GM18861 (cell line): ENCODE results near the gene SYCE1.
"Not testable (repeated sequence)": the region's sequence is repeated elsewhere in the genome, so short reads cannot be mapped to it uniquely, and the experiment has no call there.

ENCODE experiments used
- ATAC-seq: cut with Tn5 transposase; IDR thresholded peaks from one replicate; pipeline ENCODE4 v1.9.1; 2021; ENCODE audit not compliant: unreplicated experiment

Gene SYCE1

GRCh38 chr10:133565441-133566294, at the start of gene SYCE1:
TSS of gene SYCE1 (minus strand) at chr10:133565583. CDS start at chr10:133565529, 54 bp downstream.
- ATAC-seq: no peak

DNA sequence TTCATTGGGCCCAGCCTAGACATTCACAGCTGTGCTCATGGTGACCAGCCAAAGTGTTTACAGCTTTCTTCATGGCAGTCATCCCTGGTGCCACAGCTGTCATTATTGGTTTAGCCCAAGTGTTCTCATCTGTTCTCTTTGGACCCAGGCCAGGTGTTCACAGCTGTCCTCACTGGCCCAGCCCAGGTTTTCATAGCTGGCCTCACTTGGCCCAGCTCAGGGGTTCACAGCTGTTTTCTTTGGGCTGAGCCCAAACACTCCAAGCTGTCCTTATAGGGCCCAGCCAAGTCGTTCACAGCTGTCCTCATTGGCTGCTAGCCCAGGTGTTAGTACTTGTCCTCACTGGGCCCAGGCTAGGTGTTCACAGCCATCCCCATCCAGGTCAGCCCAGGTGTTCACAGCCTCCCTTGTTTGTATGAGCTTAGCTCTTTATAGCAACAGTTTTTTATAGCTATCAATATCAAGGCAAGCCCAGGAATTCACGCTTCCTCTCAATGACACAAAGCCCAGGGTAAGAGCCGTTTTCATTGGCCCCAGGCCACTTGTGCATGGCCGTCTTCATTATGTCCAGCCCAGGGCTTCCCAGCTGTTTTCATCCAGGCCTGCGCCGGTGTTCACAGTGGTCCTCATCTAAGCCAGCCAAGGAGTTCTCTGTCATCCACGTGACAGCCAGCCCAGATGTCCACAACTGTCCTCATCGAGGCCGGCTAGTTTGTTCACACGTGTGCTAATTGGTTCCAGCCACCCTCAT, 49.6 kb upstream of the SYCE1 start:
- ATAC-seq: no peak

GRCh38 chr10:133613699-133614098, 48.3 kb upstream of the SYCE1 start:
- ATAC-seq: no peak

DNA sequence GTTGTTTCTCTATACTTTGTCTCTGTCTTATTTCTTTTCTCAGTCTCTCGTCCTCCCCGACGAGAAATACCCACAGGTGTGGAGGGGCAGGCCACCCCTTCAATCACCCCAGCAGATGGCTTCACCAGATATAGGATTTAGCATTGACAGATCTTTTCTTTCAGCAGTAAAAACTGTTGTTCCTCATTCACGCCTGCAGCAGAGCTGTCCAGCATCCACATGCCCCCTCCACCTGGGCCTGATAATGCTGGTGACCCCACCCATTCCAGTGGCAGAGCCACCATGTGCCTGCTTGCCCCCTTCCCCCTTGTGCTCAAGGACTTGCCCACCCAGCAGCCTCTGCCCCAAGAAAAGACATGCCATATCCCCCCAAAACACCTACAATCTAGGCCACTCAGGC, 45.7 kb upstream of the SYCE1 start:
- ATAC-seq: no peak

DNA sequence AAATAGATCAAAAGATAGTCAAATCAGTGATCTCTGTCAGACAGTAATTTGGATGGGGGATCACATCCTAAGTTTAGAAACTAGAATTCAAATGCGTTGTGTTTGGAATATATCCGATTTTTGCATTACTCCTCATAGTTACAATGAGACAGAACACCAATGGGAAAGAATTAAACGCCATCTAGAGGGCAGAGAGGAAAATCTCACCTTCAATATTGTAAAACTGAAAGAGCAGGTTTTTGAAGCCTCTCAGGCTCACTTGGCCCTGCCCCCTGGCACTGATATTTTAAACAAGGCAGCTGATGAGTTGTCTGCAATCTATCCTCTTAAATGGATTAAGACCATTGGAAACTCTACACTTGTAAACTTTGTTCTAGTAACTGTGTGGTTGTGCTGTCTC, 43.5 kb upstream of the SYCE1 start:
- ATAC-seq: no peak

- ATAC-seq: not testable (repeated sequence)
Measured at GRCh38 chr10:133603434-133603833, 38.1 kb upstream of the SYCE1 start.

- no peak for ATAC-seq
Measured at GRCh38 chr10:133600657-133601056, 35.3 kb upstream of the SYCE1 start.

DNA sequence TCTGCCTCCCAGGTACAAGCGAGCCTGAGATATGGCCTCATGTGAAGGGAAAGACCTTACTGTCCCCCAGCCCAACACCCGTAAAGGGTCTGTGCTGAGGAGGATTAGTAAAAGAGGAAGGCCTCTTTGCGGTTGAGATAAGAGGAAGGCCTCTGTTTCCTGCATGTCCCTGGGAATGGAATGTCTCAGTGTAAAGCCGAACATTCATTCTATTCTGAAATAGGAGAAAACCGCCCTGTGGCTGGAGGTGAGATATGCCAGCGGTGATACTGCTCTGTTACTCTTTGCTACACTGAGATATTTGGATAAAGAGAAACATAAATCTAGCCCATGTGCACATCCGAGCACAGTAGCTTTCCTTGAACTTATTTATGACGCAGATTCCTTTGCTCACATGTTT, 34.5 kb upstream of the SYCE1 start:
- not testable (repeated sequence) for ATAC-seq

DNA sequence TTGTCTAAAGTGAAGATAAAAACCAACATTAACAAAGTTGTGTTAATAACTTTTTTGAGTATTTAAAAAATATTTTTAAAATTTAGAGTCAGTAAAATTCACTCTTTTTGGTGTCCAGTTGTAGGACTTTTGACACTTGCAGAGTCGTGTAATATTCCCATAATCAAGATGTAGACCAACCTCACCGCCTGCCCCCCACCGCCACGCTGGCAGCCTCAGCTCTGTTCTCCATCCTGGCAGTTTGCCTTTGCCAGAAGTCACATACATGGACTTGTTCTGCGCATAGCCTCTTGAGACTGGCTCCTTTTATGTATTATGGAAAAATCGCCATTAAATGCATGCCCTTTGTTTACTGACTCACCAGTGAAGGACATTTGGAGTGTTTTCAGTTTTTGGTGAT, 27.3 kb upstream of the SYCE1 start:
- ATAC-seq: no peak

GRCh38 chr10:133590970-133591359, 25.6 kb upstream of the SYCE1 start:
- no peak for ATAC-seq

GRCh38 chr10:133590226-133590969, 25.0 kb upstream of the SYCE1 start:
- no peak for ATAC-seq

GRCh38 chr10:133577037-133577436, 11.7 kb upstream of the SYCE1 start:
- ATAC-seq: not testable (repeated sequence)

- not testable (repeated sequence) for ATAC-seq
Measured at GRCh38 chr10:133573460-133573859, 8.1 kb upstream of the SYCE1 start.

DNA sequence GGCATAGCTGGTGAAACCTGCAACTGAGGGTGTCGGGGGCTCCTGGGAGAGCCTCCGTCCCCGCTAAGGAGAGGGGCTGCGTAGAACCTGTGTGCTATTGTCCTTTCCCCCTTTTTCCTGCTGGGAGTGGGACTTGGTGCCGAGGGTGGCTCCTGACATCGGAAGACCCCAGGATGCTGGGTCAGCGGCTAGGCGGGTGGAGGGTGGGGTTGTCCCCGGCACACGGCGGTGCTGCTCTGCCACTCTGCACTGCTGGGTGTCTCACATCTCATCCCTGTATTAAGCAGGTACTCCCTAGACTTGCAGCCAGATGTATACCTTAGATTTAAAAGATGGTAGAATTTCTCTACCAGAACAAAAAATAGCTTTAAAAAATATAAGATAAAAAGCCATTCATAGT, 6.7 kb upstream of the SYCE1 start:
- not testable (repeated sequence) for ATAC-seq

- not testable (repeated sequence) for ATAC-seq
Measured at GRCh38 chr10:133569801-133570200, 4.4 kb upstream of the SYCE1 start.

DNA sequence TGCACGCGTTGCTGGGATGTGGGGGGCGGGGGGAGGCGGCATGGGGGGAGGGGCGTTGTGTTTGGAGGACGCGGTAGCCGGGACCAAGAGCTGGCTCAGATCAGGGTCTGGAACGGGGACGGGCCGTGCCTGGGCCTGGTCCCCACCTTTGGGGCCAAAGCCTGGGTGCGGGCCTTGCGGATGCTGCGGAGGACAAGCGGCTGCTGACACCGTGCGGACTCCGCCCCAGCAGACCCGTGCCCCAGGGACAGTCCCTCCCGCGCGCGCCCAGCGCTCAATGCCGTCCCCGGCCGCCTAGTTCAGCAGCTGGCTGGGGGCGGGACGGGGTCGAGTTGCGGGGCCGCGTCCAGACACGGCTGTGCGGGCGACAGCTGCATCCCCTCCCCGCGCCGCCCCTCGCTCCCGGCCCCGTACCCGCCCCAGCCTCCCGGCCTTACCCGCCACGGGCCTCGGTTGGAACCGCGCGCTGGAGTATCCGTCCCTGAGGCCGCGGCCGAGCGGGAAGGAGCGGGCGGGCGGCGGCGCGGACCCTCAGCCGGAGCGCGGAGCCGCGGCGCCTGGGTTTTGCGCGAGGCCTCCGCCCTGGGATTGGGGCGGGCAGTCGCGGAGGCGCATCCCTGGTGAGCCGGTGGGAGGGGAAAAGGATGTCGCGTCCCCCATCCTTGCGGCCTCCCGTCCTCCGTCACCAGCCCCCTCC, 3.6 kb upstream of the SYCE1 start:
- not testable (repeated sequence) for ATAC-seq

- no peak for ATAC-seq
Measured at GRCh38 chr10:133568287-133568614, 2.9 kb upstream of the SYCE1 start.

DNA sequence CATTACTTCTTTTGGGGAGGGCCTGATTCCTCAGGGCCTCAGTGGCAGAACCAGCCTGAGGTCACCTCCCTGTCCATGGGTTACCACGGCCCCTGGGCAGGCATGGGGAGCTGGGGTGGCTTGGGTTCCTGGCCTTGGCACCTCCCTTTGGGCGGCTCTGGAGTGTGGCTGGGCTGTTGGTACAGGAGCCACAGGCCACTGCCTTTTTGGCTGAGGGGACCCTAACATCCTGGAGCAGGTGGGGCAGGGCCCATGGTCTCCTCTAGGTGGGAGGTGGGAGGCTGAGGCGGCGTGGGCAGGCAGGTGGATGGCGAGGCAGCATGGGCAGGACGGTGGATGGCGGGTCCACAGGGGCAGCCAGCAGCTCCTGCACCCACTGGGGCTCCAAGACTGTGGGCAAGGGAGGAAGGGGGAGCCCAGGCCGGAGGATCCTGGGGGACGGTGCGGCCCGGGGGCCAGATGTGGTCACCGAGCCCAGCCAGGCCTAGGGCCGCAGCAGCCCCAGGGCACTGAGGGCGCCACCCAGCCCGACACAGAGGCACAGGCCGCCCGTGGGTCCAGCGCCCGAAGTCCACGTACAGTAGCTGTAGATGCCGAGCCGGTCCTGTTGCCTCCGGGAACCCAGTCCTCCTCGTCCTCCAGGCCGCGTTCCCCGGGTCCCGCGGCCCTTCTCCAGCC, 2.4 kb upstream of the SYCE1 start:
- no peak for ATAC-seq

DNA sequence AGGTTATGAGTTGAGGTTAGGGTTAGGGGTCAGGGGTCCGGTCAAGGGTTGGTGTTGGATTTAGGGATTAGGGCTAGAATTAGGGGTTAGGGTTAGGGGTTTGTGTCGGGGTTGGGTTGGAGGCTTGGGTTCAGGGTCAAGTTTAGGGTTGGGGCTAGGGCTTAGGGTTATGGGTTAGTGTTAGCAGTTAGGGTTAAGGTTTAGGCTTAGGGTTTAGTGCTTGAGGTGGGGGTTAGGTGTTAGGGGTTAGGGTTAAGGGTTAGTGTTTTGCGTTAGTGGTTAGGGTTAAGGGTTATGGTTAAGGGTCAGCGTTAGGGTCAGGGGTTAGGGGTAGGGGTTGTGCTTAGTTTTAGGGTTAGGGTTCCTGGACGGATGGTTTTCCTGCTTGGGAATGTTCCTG, 1.7 kb upstream of the SYCE1 start:
- no peak for ATAC-seq

- ATAC-seq: no peak
Measured at GRCh38 chr10:133564816-133565215, 567 bp downstream of the SYCE1 start.
